Gastrocnemius medialis (tissue), 4 donors: ENCODE results near the gene SERAC1.

Experiments
- POLR2A ChIP-seq, 2 donors: fragments of 450-650 bp; IDR thresholded peaks; one replicate each; pipeline ENCODE4 v1.6.1; 2017; ENCODE audit warnings: antibody characterized with exemption in 2 of 2, mild to moderate bottlenecking in 2 of 2, moderate library complexity in 2 of 2
- TF ChIP-seq, protein P1 (sequence below), 5 experiments: fragments of 450-650 bp in 3 of 5; fragments of 200-600 bp in 2 of 5; sonication (generic) in 2 of 5; IDR thresholded peaks in 4 of 5; conservative IDR thresholded peaks in 1 of 5; 1 replicate in 4 of 5; 2 replicates in 1 of 5; pipeline ENCODE4 v1.5.1; 2016 to 2019; ENCODE audit warnings: antibody characterized with exemption in 5 of 5, mild to moderate bottlenecking in 3 of 5, moderate library complexity in 3 of 5

DNA sequence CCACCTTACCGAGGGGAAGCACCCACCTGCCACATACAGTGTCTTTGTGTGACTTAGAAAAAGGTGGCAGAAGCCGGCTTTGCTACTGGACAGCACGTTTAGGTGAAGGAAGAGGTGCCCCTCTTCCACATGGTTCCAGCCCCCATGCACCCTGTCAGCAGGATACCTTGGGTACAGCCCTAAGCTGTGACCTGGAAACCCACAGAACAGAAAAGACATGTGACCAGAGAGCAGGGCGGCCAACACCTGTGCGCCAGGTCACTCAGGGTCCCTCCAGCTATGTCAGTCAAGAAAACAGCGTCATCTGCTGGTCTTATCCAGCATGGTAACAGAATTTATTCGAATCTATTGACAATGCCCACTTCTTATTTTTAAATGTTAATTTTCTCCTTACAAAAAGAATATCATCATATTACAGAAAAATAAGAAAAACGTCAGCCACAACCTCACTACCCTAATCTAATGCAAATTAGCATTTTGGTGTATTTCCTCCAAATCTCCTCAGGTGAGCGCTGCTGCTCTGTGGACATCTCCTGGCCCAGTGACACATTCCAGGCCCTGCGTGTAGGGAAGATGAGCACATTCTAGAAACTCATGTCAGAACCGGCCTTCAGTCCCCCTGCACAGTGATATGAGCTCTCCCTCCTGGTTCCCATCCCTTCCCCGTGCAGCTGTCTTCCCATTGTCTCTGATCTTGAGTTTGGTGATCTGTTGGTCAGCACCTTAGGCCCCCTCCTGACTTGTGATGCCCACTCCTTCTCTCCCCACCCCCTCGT, 37.3 kb upstream of the SERAC1 start:
- TF ChIP-seq, protein P1, sequence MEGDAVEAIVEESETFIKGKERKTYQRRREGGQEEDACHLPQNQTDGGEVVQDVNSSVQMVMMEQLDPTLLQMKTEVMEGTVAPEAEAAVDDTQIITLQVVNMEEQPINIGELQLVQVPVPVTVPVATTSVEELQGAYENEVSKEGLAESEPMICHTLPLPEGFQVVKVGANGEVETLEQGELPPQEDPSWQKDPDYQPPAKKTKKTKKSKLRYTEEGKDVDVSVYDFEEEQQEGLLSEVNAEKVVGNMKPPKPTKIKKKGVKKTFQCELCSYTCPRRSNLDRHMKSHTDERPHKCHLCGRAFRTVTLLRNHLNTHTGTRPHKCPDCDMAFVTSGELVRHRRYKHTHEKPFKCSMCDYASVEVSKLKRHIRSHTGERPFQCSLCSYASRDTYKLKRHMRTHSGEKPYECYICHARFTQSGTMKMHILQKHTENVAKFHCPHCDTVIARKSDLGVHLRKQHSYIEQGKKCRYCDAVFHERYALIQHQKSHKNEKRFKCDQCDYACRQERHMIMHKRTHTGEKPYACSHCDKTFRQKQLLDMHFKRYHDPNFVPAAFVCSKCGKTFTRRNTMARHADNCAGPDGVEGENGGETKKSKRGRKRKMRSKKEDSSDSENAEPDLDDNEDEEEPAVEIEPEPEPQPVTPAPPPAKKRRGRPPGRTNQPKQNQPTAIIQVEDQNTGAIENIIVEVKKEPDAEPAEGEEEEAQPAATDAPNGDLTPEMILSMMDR (IDR thresholded peaks at IDR 0.05 in 4 of 5, conservative IDR thresholded peaks at IDR 0.05 in 1 of 5): no peak
- no peak for TF ChIP-seq POLR2A (IDR thresholded peaks at IDR 0.05)
